MCF 10A (cell line): Measurements from ENCODE around the gene ARHGAP4. TPM values are rescaled to one million over a fixed set of nuclear protein-coding genes. Genes with fewer than 3 reads are reported as not detected.

Source experiments
- BruUV-seq: library from RNA; stranded (reverse); fragments of 400-500 nt; replicated peaks from 2 replicates; lab custom pipeline; 2021; lab: Mats Ljungman, UMichigan
- CTCF ChIA-PET: fragments of 300-600 bp; sonication (Branson Sonifier 250); formaldehyde crosslinking; extraction: SDS; loops from one replicate; lab custom pipeline; 2021; ENCODE audit warnings: antibody characterized with exemption, inconsistent platforms; lab: Yijun Ruan, JAX
- POLR2A ChIA-PET: fragments of 300-600, 350-650 bp; sonication (Branson Sonifier 250); formaldehyde crosslinking; extraction: SDS; loops from one replicate; lab custom pipeline; 2020; ENCODE audit warnings: antibody characterized with exemption, inconsistent platforms; lab: Yijun Ruan, JAX
- DNase-seq: peaks from one replicate; pipeline ENCODE4 v3.0.0-alpha.2; 2018; ENCODE audit not compliant: unreplicated experiment
- H3K27ac Mint-ChIP-seq: one replicate; pipeline ENCODE4 v1.8.0; 2022; ENCODE audit warnings: mild to moderate bottlenecking, low read depth, mixed read lengths; ENCODE audit not compliant: unreplicated experiment
- H3K27me3 Mint-ChIP-seq: one replicate; pipeline ENCODE4 v1.8.0; 2022; ENCODE audit warnings: mixed read lengths; ENCODE audit not compliant: insufficient read depth, unreplicated experiment
- H3K36me3 Mint-ChIP-seq: one replicate; pipeline ENCODE4 v1.8.0; 2022; ENCODE audit warnings: mild to moderate bottlenecking, moderate library complexity, mixed read lengths; ENCODE audit not compliant: insufficient read depth, unreplicated experiment
- H3K4me1 Mint-ChIP-seq: one replicate; pipeline ENCODE4 v1.8.0; 2022; ENCODE audit warnings: mixed read lengths; ENCODE audit not compliant: insufficient read depth, unreplicated experiment
- H3K4me3 Mint-ChIP-seq: one replicate; pipeline ENCODE4 v1.8.0; 2022; ENCODE audit warnings: mild to moderate bottlenecking, moderate library complexity, mixed read lengths; ENCODE audit not compliant: unreplicated experiment
- H3K9me3 Mint-ChIP-seq: one replicate; pipeline ENCODE4 v1.8.0; 2022; ENCODE audit warnings: mixed read lengths; ENCODE audit not compliant: unreplicated experiment
- CTCF ChIP-seq: fragments of 200-600 bp; IDR thresholded peaks from one replicate; pipeline ENCODE4 v1.8.0; 2022; ENCODE audit warnings: antibody characterized with exemption, mild to moderate bottlenecking; ENCODE audit not compliant: unreplicated experiment
- intact Hi-C: fragments of 100-400 bp; cut with micrococcal nuclease; formaldehyde crosslinking; loops from 2 replicates; pipeline ENCODE4 v1.14.1; 2022
- total RNA-seq: library from RNA; stranded (reverse); gene quantifications from 2 replicates; pipeline ENCODE4 v1.2.3, GENCODE V29; 2022

The ARHGAP4 gene
- total RNA-seq, 1 experiment from 2014 or later: 2.3 TPM

- CTCF ChIA-PET: interaction anchor here (0.8 to 3.2 kb wide), 2 partner anchors 17 to 38 kb away, joined by 3 to 18 read pairs; partner anchors contain the start of gene ARHGAP4
- intact Hi-C loops: no loop called here
- H3K9me3 Mint-ChIP-seq: no peaks in the 10 kb centered on the region
- H3K27me3 Mint-ChIP-seq: no peaks in the 10 kb centered on the region
- POLR2A ChIA-PET: no interaction called here
- TF ChIP-seq CTCF: no peak
- BruUV-seq: no TSS peak
- no peak overlapping the region for H3K27ac Mint-ChIP-seq
- peaks cover 42% of the 10 kb centered on the region for H3K36me3 Mint-ChIP-seq
- no peak for DNase-seq
- H3K4me1 Mint-ChIP-seq: peaks cover 13% of the 10 kb centered on the region
- H3K4me3 Mint-ChIP-seq: no peak overlapping the region
Measured at GRCh38 chrX:153963546-153963945, 37.5 kb upstream of the ARHGAP4 start.

GRCh38 chrX:153961292-153961691 is 35.2 kb upstream of the ARHGAP4 start:
- no peaks in the 10 kb centered on the region for H3K4me1 Mint-ChIP-seq

GRCh38 chrX:153960786-153961185 is 34.7 kb upstream of the ARHGAP4 start:
- no peaks in the 10 kb centered on the region for H3K4me1 Mint-ChIP-seq
- DNase-seq: no peak
- H3K27ac Mint-ChIP-seq: no peak overlapping the region
- H3K27me3 Mint-ChIP-seq: no peaks in the 10 kb centered on the region
- intact Hi-C loops: no loop called here
- TF ChIP-seq CTCF: no peak
- no peaks in the 10 kb centered on the region for H3K9me3 Mint-ChIP-seq
- peaks cover 62% of the 10 kb centered on the region for H3K36me3 Mint-ChIP-seq
- ChIA-PET POLR2A (no interaction called here), CTCF (interaction anchor here (0.6 to 3.2 kb wide), 2 partner anchors 14 kb away, joined by 4 to 18 read pairs; no protein-coding TSS in a partner anchor)
- no peak overlapping the region for H3K4me3 Mint-ChIP-seq
- no TSS peak for BruUV-seq

More at GRCh38 chrX:153961292-153961691, 35.2 kb upstream of the ARHGAP4 start:
- intact Hi-C loops: no loop called here
- Mint-ChIP-seq H3K9me3 (no peaks in the 10 kb centered on the region), H3K27me3 (no peaks in the 10 kb centered on the region), H3K27ac (no peak overlapping the region), H3K4me3 (no peak overlapping the region), H3K36me3 (peaks cover 57% of the 10 kb centered on the region)
- BruUV-seq: no TSS peak
- CTCF ChIA-PET: interaction anchor here (1.3 to 3.2 kb wide), 2 partner anchors 11 to 14 kb away, joined by 3 to 18 read pairs; no protein-coding TSS in a partner anchor
- TF ChIP-seq CTCF: no peak
- no peak for DNase-seq
- POLR2A ChIA-PET: no interaction called here

DNA sequence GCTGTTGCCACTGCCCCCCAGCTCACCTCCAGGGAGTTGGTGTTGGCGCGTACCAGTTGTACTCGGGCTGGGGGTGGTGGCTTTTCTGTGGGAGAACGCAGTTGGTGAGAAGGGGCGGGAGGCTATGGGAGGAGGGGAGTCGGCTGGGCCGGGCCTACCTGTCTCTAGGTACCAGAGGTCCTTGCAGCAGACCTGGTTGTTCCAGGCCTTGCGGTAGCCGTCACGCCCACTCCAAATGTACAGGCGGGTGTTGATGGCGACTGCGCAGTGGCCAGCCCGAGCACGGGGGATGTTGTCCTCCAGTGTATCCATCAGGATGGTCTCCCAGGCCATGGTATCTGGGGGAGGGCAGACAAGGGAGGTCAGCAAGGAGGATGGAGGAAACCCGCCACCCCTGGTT is 34.0 kb upstream of the ARHGAP4 start:
- no peaks in the 10 kb centered on the region for H3K27me3 Mint-ChIP-seq
- H3K9me3 Mint-ChIP-seq: no peaks in the 10 kb centered on the region
- no peaks in the 10 kb centered on the region for H3K4me1 Mint-ChIP-seq
- intact Hi-C loops: no loop called here
- H3K4me3 Mint-ChIP-seq: no peak overlapping the region
- CTCF ChIA-PET: interaction anchor here (0.6 kb wide), 1 partner anchor 13 kb away, joined by 4 read pairs; no protein-coding TSS in a partner anchor
- peaks cover 65% of the 10 kb centered on the region for H3K36me3 Mint-ChIP-seq
- POLR2A ChIA-PET: no interaction called here
- TF ChIP-seq CTCF: no peak
- no peak overlapping the region for H3K27ac Mint-ChIP-seq
- no TSS peak for BruUV-seq
- no peak for DNase-seq
